ENCODE data around the gene HSPB6.
"Not testable (repeated sequence)": the region's sequence is repeated elsewhere in the genome, so short reads cannot be mapped to it uniquely, and the experiment has no call there.

The HSPB6 gene

DNA sequence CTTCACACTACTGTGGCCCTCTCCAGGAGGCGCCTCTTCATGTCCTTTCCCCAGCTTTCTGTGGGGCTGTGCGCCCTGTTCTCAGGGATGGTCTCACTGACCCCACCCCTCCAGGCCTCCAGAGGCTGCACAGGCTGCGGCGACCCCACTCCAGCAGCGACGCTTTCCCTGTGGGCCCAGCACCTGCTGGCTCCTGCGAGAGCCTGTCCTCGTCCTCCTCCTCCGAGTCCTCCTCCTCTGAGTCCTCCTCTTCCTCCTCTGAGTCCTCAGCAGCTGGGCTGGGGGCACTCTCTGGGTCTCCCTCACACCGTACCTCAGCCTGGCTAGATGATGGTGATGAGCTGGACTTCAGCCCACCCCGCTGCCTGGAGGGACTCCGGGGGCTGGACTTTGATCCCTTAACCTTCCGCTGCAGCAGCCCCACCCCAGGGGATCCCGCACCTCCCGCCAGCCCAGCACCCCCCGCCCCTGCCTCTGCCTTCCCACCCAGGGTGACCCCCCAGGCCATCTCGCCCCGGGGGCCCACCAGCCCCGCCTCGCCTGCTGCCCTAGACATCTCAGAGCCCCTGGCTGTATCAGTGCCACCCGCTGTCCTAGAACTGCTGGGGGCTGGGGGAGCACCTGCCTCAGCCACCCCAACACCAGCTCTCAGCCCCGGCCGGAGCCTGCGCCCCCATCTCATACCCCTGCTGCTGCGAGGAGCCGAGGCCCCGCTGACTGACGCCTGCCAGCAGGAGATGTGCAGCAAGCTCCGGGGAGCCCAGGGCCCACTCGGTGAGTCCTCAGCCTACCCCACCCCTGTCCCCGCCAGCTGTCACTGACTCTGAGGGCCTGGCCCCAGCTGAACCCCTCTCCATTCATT lies 29.7 kb upstream of the HSPB6 start:
- no peak for DNase-seq (ENCODE audit: low spot score)

DNA sequence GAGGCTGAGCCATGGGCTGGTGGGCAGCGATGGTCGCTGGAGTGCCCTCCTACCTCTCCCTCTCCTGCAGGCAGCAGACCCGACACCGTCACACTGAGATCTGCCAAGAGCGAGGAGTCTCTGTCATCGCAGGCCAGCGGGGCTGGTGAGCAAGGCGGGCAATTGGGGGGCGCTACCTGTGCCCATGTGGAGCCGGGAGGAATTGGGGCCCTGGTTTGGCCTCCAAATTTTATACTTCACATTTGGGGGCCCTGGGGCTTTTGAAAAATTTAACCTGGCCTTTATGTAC lies 28.5 kb upstream of the HSPB6 start:
- no peak for DNase-seq (ENCODE audit: low spot score)

DNA sequence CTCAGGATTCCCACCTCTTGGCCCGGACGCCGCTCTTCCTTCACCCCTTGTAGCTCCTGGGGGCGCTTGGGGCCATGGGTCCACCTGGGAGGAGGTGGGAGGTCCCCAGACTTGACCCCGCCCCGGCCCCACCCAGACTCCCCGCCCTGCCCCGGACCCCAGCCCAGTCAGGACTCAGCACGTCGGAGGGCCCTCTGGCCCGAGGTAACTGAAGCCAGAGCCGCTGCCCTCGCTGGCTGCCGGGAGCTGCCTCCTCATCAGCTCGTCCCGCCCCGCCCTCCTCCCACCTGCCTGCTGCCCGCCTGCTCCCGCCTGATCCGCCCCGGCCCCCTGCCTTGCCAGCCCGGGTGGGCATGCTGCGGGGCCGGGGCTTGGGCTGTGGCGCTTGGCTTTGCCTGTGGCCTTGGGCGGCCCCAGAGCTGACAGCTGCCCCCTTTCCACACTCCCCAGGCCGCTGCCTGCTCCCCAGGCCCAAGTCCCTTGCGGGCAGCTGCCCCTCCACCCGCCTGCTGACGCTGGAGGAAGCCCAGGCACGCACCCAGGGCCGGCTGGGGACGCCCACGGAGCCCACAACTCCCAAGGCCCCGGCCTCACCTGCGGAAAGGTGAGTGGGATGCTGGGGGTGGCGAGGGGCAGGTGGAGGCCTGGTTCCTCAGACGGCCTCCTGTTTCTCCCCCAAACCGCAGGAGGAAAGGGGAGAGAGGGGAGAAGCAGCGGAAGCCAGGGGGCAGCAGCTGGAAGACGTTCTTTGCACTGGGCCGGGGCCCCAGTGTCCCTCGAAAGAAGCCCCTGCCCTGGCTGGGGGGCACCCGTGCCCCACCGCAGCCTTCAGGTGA lies 27.9 kb upstream of the HSPB6 start:
- no peak for DNase-seq (ENCODE audit: low spot score)

DNA sequence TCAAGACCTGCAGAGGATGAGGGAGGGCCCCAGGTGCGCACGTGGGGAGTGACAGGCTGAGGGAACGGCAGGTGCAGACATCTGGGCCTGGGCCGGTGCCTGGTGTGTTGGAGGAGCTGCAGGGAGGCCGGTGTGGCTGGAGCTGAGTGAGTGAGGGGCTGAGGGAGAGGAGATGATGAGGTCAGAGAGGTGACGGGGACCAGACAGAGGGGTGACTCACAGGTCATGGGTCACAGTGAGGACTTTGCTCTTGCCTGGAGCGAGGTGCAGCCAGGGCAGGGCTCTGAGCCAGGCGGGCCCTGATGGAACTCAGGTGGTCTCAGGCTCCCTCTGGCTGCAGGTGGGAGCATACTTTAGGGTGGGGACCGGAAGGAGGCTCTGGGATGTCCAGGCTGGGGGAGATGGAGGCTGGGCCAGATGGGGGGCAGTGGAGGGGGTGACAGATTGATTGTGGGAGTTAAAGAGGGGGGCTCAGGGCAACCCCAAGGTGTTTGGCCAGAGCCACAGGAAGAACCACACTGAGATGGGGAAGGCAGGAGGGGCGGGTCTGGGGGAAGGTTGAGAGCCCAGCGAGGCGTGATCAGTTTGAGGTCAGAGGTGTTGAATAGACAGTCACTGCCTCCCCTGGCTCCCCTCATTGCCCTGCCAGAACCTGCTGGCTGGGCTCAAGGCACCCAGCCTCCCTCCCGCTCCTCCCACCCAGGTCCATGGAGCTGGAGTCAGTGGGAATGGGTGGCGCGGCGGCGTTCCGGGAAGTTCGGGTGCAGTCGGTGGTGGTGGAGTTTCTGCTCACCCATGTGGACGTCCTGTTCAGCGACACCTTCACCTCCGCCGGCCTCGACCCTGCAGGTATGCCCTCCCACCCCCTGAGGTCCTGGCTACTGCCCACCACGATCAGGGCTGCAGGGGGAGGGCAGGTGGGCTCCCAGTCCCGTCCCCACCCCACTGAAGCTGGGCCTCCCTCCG lies 26.9 kb upstream of the HSPB6 start:
- DNase-seq (ENCODE audit: low spot score), result no peak

DNA sequence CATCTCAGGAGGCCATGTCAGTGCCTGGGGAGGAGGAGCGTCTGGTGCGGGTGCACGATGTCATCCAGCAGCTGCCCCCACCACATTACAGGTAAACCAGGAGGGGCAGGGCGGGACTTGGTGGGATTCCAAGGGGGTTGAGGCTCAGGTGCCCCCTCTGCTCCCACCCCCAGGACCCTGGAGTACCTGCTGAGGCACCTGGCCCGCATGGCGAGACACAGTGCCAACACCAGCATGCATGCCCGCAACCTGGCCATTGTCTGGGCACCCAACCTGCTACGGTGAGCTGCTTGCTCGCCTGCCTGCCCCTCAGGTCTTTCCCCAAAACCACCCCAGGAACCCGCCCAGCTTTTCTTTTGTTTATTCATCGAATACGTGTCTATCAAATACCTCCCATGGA lies 25.8 kb upstream of the HSPB6 start:
- DNase-seq (ENCODE audit: low spot score), result no peak

DNA sequence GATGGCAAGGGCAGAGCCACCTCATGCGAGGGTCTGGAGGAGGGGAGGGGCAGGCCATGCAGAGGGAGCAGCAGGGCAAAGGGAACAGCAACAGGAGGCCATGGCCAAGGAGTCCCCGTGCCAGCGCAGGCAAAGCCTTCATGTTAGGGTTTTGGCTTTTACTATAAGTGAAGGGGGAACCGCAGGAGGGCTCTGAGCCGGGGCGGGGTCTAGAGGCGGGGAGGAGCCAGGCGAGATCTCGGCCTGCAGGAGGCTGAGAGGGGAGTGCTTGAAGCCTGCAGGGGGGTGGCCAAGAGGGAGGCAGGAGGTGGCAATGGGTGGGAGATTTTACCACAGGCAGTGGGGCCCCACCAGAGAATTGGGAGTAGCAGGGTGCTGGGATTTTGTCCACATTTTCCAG lies 24.8 kb upstream of the HSPB6 start:
- DNase-seq (ENCODE audit: low spot score), result no peak

DNA sequence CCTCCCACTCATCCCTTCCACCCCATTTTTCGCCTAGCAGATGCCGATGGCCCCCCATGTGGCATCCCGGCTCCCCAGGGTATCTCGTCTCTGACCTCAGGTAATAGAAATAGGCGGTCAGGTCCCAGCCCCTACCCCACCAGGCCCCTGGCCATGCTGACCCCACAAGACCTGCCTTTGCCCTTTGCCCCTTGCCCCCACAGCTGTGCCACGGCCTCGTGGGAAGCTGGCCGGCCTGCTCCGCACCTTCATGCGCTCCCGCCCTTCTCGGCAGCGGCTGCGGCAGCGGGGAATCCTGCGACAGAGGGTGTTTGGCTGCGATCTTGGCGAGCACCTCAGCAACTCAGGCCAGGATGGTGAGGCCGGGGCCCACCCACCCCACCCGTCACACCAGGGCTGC lies 23.9 kb upstream of the HSPB6 start:
- DNase-seq (ENCODE audit: low spot score), result no peak

DNA sequence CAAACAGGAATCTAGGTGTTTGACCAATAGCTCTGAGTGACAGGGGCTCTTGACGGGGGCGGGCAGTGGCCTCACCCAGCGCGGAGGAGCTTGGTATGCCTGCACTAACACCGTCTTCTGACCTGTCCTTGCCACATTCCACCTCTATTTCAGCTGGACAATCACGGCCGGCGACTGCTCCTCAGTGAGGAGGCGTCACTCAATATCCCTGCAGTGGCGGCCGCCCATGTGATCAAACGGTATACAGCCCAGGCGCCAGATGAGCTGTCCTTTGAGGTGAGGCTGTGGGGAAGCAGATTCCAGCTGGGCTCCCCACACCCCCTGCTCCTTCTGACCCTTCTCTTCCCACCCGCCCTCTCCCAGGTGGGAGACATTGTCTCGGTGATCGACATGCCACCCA lies 23.2 kb upstream of the HSPB6 start:
- DNase-seq (ENCODE audit: low spot score), result no peak

DNA sequence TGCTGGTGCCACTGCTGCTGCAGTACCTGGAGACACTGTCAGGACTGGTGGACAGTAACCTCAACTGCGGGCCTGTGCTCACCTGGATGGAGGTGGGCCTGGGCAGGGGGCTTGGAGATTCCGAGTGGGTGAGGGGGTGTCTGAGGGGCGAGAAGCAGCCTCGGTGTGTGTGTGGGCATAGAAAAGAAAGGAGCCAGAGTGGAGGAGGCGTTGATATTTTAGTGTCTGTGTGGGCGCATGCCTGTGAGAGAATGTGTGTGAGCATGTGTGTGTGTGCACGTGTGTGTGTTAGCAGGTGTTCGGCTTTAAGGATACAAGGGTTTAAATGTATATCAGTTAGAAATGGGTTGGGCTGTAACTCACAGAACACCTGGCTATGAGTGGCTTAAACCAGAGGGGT lies 22.2 kb upstream of the HSPB6 start:
- no peak for DNase-seq (ENCODE audit: low spot score)

DNA sequence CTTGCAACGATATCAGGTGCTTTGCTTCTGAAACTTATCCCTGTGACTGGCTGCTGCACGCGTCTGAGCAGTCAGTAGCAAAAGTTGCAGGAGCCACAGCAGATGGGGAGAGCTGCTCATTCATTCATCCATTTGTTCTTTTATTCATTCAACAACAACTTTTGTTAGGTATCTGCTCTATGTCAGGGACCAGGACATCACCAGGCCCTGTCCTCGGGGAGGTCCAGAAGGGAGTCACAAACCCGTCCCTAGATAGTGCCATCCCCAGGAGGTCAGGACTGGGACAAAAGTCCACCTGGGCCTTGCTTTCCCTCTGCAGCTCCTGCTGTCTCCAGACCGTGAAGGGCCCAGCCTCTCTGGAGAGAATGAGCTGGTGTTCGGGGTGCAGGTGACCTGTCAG lies 21.1 kb upstream of the HSPB6 start:
- no peak for DNase-seq (ENCODE audit: low spot score)

DNA sequence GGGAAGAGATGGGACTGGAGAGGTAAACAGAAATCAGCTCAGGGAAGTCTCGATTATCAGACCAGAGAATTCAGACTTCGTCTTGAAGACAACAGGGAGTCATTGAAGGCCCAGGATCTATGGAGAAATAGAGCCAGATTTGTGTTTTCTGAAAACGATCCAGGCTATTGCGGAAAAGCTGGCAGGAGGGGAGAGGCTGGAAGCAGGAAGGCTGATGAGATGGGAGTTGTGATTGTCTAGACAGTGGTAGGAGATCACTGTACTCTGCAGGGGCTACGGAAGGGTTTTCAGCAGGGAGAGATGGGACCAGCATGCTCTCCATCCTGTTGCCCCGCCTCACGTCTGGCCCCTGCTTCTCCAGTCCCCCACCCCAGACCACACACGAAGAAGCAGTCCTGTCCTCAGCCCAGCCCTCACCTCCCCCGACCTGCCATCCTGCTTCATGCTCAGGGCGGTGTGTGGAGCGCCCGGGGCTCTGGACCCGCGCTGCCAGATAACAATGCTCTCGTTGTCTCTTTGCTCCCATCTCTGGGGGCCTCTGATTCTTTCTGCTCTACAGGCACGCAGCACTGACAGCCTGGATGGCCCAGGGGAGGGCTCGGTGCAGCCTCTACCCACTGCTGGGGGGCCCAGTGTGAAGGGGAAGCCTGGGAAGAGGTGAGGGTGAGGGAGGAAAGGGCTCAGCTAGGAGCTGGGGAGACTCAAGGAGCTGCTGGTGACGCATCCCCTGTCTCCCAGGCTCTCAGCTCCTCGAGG lies 20.4 kb upstream of the HSPB6 start:
- DNase-seq (ENCODE audit: low spot score), result no peak

DNA sequence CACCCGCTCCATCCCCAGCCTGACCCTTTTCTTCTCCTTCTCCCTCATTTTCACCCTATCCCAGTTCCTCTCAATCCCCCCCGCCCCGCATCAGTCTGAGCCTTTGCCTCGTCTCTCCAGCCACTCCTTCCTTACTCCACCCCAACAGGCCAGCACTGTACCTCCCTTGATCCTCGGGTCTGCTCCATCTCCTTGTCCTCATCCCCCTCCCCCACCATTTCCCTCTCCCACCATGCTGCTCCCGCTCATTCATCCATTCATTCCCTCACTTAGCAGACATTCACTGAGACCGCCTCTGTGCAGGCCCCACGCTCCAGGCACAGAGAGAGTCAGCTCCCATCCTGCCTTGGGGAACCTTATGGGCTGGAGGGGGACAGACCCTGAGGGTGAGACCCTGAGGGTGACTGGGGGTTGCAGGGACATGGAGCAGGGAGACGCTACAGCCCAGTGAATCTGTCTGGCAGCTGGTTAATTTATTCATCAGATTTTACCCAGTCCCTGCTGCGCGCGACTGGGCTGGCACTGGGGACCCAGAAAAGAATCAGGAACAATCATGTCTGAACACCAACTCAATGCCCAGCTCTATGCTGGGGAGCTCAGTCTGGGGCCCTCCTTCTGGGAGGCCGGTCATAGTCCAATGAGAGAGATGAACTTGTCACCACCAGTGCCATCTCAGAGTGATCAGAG lies 19.4 kb upstream of the HSPB6 start:
- no peak for DNase-seq (ENCODE audit: low spot score)

DNA sequence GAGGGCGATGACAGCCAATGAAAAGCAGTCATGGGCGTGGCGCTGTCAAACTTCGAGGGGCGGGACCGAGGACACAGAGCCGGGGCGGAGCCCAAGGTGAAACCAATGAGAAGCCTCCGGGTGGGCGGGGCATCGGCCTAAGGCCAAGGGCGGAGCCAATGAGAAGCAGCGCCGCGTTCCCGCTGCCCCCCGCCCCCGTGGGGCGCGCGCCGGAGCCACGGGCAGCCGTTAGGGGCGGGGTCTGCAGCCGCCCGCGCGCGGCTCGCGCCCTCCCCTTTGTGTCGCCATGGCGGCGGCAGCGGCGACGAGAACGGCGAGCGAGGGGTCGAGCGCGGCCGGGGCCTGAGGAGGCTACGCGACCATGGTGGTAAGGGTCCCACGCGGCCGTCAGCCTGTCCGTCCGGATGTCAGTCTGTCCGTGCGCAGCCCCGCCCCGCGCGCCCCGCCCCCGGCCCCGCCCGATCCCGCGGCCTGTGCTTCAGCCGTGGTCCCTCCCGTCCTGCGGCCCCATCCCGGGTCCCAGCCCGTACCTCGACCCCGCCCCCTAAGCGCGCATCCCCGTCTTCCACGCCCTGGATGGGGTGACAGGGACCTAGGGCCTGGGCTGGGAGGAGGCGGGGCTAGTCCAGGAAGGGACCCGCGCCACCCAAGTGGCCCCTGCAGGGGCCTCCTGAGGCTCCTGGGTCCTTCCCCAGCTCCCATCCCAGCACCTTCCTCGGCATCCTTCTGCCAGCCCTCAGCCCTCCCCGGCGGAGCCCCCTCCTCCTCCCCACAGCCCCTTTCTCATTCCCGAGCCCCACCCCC lies 18.7 kb upstream of the HSPB6 start, which contains the start of gene ARHGAP33:
Gene ARHGAP33 (plus strand): TSS at position 267 of the 804 bp plus-strand sequence. CDS start 95 bp downstream, at position 362.
- peak; percentile 94 for DNase-seq (ENCODE audit: low spot score)

DNA sequence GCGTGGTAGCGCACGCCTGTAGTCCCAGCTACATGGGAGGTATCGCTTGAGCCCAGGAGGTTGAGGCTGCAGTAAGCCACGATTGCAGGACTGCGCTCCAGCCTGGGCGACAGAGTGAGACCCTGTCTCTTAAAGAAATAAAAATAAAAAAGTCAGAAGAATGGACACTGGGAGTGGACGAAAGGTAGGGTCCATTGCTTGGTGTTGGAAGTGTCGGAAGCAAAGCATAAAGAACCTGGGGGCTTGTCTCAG lies 18.1 kb upstream of the HSPB6 start:
- DNase-seq (ENCODE audit: low spot score), result no peak

DNA sequence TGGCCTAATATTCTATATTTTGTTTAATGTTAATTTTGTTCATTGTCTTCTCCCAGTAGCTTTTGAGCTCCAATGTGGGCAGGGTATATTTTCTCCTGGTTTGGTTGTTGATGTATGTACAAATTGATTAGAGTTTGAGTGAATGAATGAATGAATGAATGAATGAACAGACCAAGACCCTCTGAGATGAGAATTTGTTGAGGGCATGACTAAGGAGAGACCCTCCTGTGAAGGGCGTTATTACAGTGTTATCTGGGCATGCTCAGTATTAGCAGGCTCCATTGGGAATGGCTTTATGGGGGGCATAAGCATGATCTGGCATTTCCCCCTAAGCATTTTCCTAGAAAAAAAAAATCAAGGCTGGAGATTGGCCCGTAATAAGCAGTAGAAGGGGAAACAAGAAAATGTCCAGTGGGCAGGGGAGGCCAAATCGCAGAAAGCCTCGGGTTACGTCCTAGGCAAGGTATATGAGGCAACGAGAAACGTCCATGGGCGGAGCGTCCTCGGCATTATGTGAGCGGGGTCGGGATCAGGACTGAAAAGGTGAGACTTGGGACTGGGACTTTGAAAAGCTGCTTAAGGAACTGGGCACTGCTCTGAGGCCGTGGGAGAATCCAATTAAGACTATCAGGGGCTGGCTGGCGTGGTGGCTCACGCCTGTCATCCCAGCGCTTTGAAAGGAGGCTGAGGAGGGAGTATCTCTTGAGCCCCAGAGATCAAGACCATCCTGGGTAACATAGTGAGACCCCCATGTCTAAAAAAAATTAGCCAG lies 17.6 kb upstream of the HSPB6 start:
- DNase-seq (ENCODE audit: low spot score), result no peak

DNA sequence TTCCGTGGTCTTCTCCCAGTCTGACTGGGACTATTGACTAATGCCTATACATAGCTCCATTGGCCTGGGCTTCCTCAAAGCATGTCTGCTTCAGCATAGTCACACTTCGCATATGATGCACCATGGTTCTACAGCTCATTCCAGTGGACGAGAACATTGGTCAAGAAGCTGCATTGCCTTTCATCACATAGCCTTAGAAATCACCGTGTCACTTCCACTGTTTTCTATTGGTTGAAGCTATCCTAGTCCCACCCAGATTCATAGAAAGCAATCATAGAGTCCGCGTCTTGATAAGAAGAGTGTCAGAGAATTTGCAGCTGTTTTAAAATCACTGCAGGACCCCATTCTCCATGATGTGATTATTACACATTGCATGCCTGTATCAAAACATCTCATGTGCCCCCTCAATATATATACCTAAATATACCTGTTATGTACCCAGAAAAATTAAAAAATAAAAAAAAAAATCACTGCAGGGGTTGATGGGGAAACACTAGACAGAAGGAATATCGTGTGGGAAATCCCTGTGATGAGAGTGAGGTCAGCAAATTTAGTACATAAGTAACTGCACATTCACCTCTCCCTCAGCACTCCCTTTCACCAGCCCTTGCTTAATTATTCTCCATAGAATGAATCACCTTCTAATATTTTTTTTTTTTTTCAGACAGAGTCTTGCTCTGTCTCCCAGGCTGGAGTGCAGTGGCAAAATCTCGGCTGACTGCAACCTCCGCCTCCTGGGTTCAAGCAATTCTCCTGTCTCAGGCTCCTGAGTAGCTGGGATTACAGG lies 16.4 kb upstream of the HSPB6 start:
- no peak for DNase-seq (ENCODE audit: low spot score)

DNA sequence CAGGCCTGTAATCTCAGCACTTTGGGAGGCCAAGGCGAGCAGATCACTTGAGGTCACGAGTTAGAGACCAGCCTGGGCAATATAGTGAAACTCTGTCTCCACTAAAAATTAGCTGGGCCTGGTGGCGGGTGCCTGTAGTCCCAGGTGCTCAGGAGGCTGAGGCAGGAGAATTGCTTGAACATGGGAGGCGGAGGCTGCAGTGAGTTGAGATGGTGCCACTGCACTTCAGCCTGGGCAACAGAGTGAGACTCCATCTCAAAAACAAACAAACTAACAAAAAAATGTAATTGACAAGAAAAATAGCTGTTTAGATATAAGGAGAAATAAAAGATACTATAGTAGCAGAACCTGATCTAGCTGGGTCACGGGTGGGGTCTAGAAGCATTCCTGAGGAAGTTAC lies 15.5 kb upstream of the HSPB6 start:
- not testable (repeated sequence) for DNase-seq (ENCODE audit: low spot score)

DNA sequence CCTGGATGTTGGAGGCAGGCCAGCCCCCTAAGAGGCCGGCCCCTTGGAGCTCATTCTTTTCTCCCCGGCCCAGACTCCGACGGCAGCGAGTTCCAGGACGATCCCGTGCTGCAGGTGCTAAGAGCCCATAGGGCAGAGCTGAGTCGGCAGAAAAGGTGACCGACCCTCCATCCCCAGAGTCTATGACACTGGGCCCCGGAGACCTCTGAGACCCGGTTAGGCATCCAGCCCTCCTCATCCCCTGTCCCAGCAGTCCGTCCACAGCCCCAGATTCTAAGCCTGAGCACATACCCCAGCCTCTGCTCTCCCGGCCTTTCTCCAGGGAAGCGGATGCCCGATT lies 11.2 kb upstream of the HSPB6 start:
- no peak for DNase-seq (ENCODE audit: low spot score)
